K562 (cell line): ENCODE measurements around the gene HOXC5. TPM values are rescaled to one million over a fixed set of nuclear protein-coding genes. Genes with fewer than 3 reads are reported as not detected.

Source experiments
- ATAC-seq: fragments of 200-7000 bp; cut with Tn5 transposase; 3 replicates; pipeline ENCODE4 v1.9.1; 2020; ENCODE audit warnings: moderate library complexity
- BruUV-seq: library from RNA; stranded (reverse); fragments of 400-500 nt; replicated peaks from 2 replicates; lab custom pipeline; 2021; lab: Mats Ljungman, UMichigan
- CTCF ChIA-PET: fragments of 300-600 bp; formaldehyde crosslinking; extraction: SDS; loops from one replicate; lab custom pipeline; 2021; ENCODE audit warnings: low intra/inter-chr PET ratio; lab: Yijun Ruan, JAX
- POLR2A ChIA-PET: fragments of 300-600, 350-650 bp; sonication (Branson Sonifier 250); formaldehyde crosslinking; extraction: SDS; loops from one replicate; lab custom pipeline; 2021; ENCODE audit warnings: antibody characterized with exemption, inconsistent platforms; lab: Yijun Ruan, JAX
- DNase-seq, 4 experiments: peaks; one replicate each; pipeline versions ENCODE4 v3.0.0 to v3.0.0-alpha.2; 2011 to 2018; ENCODE audit warnings: low spot score in 3 of 4, mixed read lengths in 3 of 4; ENCODE audit errors: extremely low read depth in 1 of 4
- FAIRE-seq: peaks from 2 replicates; lab custom pipeline; 2011; peaks lifted over from hg19 to GRCh38; lab: Jason Lieb, UNC
- H2AFZ ChIP-seq: 2 replicates; pipeline ENCODE4 v1.6.0; 2011; ENCODE audit warnings: low read depth, low read length, control low read depth, inconsistent platforms
- H3K27ac ChIP-seq: fragments of 200-600 bp; 3 replicates; pipeline ENCODE4 v1.8.0; 2011; ENCODE audit warnings: low read depth, mild to moderate bottlenecking, control low read depth, inconsistent platforms, low read length, moderate library complexity, mixed read lengths; ENCODE audit errors: extremely low read depth
- H3K27me3 ChIP-seq, 2 experiments: fragments of 300-600 bp in 1 of 2; 2 replicates in 1 of 2; 3 replicates in 1 of 2; pipeline versions ENCODE4 v1.6.0 to v1.8.0; 2011; ENCODE audit warnings: inconsistent platforms in 2 of 2, low read length in 2 of 2, mild to moderate bottlenecking in 1 of 2, mixed read lengths in 1 of 2, moderate library complexity in 1 of 2; ENCODE audit not compliant: control insufficient read depth in 2 of 2, insufficient read depth in 2 of 2
- H3K36me3 ChIP-seq: fragments of 300-600 bp; 3 replicates; pipeline ENCODE4 v1.8.0; 2011; ENCODE audit warnings: mild to moderate bottlenecking, low read length, inconsistent platforms; ENCODE audit not compliant: control insufficient read depth, insufficient read depth
- H3K4me1 ChIP-seq, 2 experiments: fragments of 200-600 bp in 1 of 2; replicated peaks in 1 of 2; 2 replicates in 1 of 2; 3 replicates in 1 of 2; pipeline versions ENCODE4 v1.5.1 to v1.8.0; 2011; ENCODE audit warnings: inconsistent platforms in 2 of 2, low read length in 2 of 2, mild to moderate bottlenecking in 1 of 2, mixed read lengths in 1 of 2, moderate library complexity in 1 of 2; ENCODE audit not compliant: control insufficient read depth in 2 of 2, insufficient read depth in 2 of 2
- H3K4me2 ChIP-seq: 2 replicates; pipeline ENCODE4 v1.6.1; 2011; ENCODE audit warnings: low read length, control low read depth, inconsistent platforms, mixed read lengths; ENCODE audit not compliant: insufficient read depth
- H3K4me3 ChIP-seq: fragments of 200-600 bp; sonication (generic), shearing (Covaris generic); 2 replicates; pipeline ENCODE4 v1.5.1; 2016; ENCODE audit warnings: control low read depth, inconsistent platforms
- H3K79me2 ChIP-seq: fragments of 200-600 bp; 3 replicates; pipeline ENCODE4 v1.8.0; 2011; ENCODE audit warnings: low read length, inconsistent platforms; ENCODE audit not compliant: control insufficient read depth, insufficient read depth
- H3K9ac ChIP-seq, 2 experiments: 2 replicates each; pipeline versions ENCODE4 v1.6.0 to v1.6.1; 2011; ENCODE audit warnings: low read depth in 2 of 2, low read length in 2 of 2, control low read depth in 1 of 2, inconsistent platforms in 1 of 2, mild to moderate bottlenecking in 1 of 2, mixed read lengths in 1 of 2; ENCODE audit not compliant: insufficient read depth in 1 of 2
- H3K9me1 ChIP-seq: one replicate; pipeline ENCODE4 v1.6.0; 2011; ENCODE audit warnings: inconsistent platforms, mild to moderate bottlenecking, low read length, moderate library complexity; ENCODE audit not compliant: control insufficient read depth, insufficient read depth
- H3K9me3 ChIP-seq: replicated peaks from 2 replicates; pipeline ENCODE4 v1.5.1; 2011; ENCODE audit warnings: low read depth, low read length, inconsistent platforms; ENCODE audit not compliant: control insufficient read depth, insufficient read depth
- H4K20me1 ChIP-seq: replicated peaks from 2 replicates; pipeline ENCODE4 v1.6.1; 2011; ENCODE audit warnings: low read length, inconsistent platforms, mixed read lengths; ENCODE audit not compliant: control insufficient read depth, insufficient read depth
- GMEB1 ChIP-seq: fragments of 250-450 bp; sonication (Bioruptor Pico); IDR thresholded peaks from 2 replicates; pipeline ENCODE4 v1.4.0; 2020; ENCODE audit warnings: mild to moderate bottlenecking
- NCOA2 ChIP-seq, 2 experiments: fragments of 450-650 bp; IDR thresholded peaks; 2 replicates each; pipeline ENCODE4 v1.6.1; 2018; ENCODE audit warnings: mild to moderate bottlenecking in 2 of 2, moderate library complexity in 1 of 2; ENCODE audit not compliant: partially characterized antibody in 2 of 2
- NONO ChIP-seq, 2 experiments: fragments of 200-400 bp in 1 of 2; fragments of 450-650 bp in 1 of 2; formaldehyde crosslinking in 1 of 2; IDR thresholded peaks; 2 replicates each; pipeline ENCODE4 v1.6.1; 2017; ENCODE audit warnings: low read depth in 2 of 2, mild to moderate bottlenecking in 2 of 2, moderate library complexity in 2 of 2, low read length in 1 of 2
- SUPT5H ChIP-seq: fragments of 450-650 bp; IDR thresholded peaks from 2 replicates; pipeline ENCODE4 v1.6.1; 2016
- ZNF707 ChIP-seq: fragments of 250-450 bp; sonication (Bioruptor Pico); conservative IDR thresholded peaks from 2 replicates; pipeline ENCODE4 v1.8.0; 2022; ENCODE audit warnings: inconsistent platforms, mild to moderate bottlenecking, moderate library complexity
- WGBS: fragments of 100-300 bp; shearing (Covaris generic); methylation state at CpG from one replicate; pipeline ENCODE4 v1.1.6; 2016; ENCODE audit warnings: low coverage, mixed read lengths; ENCODE audit not compliant: insufficient coverage; ENCODE audit errors: missing lambda C conversion rate; 5-methylcytosine and 5-hydroxymethylcytosine counted together
- in situ Hi-C: fragments of 300-500 bp; cut with MboI; formaldehyde crosslinking; loops from 4 replicates; pipeline ENCODE4 v1.15.0; 2018; ENCODE audit warnings: inconsistent platforms, mixed read lengths
- intact Hi-C: fragments of 100-400 bp; cut with micrococcal nuclease; formaldehyde crosslinking; loops from 2 replicates; pipeline ENCODE4 v1.14.2; 2022
- polyA plus RNA-seq, 8 experiments: library from polyadenylated mRNA; depleted of rRNA in 4 of 8; stranded (reverse) in 5 of 8; unstranded in 3 of 8; fragments of >200 nt; fragmentation: Nextera tagmentation in 2 of 8; fragmentation: Illumina TruSeq in 1 of 8; extraction: Ambion mirVana in 2 of 8; extraction: Trizol in 1 of 8; gene quantifications; 2 replicates each; pipeline versions ENCODE4 v1.2.1 to v1.2.3, GENCODE V29; 2011 to 2014; ENCODE audit warnings: inconsistent platforms in 1 of 8, missing spikeins in 1 of 8
- total RNA-seq, 7 experiments: library from RNA; depleted of rRNA in 6 of 7; stranded (reverse); fragments of >200 nt in 6 of 7; fragmentation: Illumina TruSeq in 2 of 7; extraction: Trizol in 2 of 7; gene quantifications; 2 replicates each; pipeline versions ENCODE4 v1.2.1 to v1.2.3, GENCODE V29; 2011 to 2021; ENCODE audit warnings: low replicate concordance in 1 of 7

HOXC5 gene
- total and polyA plus RNA-seq, 9 of the 15 experiments (the other 6 are each of a cell fraction or from before 2014, with no cell fraction given), result 0.10 to 0.44 (median 0.18) TPM; not detected in 4

DNA sequence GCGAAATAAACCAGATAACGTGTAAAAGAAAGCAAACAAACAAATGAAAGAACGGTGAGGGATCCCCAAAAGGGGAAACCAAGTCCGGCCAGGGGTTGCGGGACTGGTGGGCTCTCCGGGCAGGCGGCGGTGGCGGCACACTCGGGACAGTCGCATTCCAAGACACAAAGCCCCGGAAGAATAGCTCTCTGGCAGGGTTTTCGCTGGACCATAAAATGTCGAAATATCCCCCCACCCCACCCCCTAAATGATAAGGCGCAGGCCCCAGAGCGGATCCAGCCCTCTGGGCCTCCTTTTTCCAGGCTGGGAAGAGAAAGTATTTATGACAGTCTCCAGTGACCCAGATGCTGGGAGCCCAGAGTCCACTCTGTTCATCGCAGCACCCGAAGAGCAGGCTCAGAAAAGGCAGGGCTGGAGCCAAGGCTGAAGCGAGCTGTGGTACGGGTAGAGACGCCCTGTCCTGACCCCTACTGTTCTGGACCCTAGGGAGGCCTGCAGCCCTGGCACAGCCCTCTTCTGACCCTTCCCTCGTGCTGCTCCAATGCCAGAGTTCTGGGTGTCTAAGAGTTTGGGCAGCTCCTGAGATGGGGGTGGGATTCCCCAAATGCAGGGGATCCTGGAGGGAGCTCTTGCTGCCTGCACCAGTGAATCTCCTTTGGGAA is 26.2 kb upstream of the HOXC5 start:
- ATAC-seq (no peak), FAIRE-seq (no peak), DNase-seq (no peak)
- peak overlapping the region; percentile 54; the same call in 1 of the 2 replicates for H3K4me2 ChIP-seq
- intact Hi-C loops (loop anchor here (1.0 to 2.0 kb wide), 3 partner anchors 26 to 185 kb away; partner anchors contain the start of gene HOXC5), in situ Hi-C loops (no loop called here)
- H3K9ac ChIP-seq, result peak overlapping the region; percentile 17 to 79; a peak in 3 of 4 replicates
- WGBS, result 80% methylated on average over 18 of the region's 22 CpGs
- no peaks in the 10 kb centered on the region for H3K36me3 ChIP-seq
- no peaks in the 10 kb centered on the region for H3K27me3 ChIP-seq
- no peaks in the 10 kb centered on the region for H3K9me1 ChIP-seq
- H4K20me1 ChIP-seq, result no peaks in the 10 kb centered on the region; the same call in 1 of the 2 replicates
- H3K79me2 ChIP-seq, result no peaks in the 10 kb centered on the region; the same call in 2 of the 3 replicates
- no peak overlapping the region for H3K4me3 ChIP-seq
- H2AFZ ChIP-seq, result peak overlapping the region; percentile 15; the same call in 1 of the 2 replicates
- ChIA-PET CTCF (interaction anchor here (0.7 to 3.0 kb wide), 11 partner anchors 13 to 210 kb away, joined by 3 to 42 read pairs (median 8); partner anchors contain the start of genes HOXC10 and HOXC5), POLR2A (interaction anchor here (0.6 to 1.7 kb wide), 7 partner anchors 10 to 274 kb away, joined by 3 to 10 read pairs (median 3); partner anchors contain the start of genes HNRNPA1 and SMUG1)
- no peaks in the 10 kb centered on the region for H3K9me3 ChIP-seq
- no TSS peak for BruUV-seq
- no peak overlapping the region for H3K27ac ChIP-seq
- no peak for TF ChIP-seq GMEB1 (CRISPR knock-in tag)
- no peak for TF ChIP-seq ZNF707 (CRISPR knock-in tag)
- no peak for TF ChIP-seq SUPT5H
- TF ChIP-seq NONO (IDR thresholded peaks at IDR 0.05; ENCODE audit: low read depth in 2 of 2, low read length in 1 of 2), result no peak
- no peak for TF ChIP-seq NCOA2 (IDR thresholded peaks at IDR 0.05; ENCODE audit: partially characterized antibody in 2 of 2)
- H3K4me1 ChIP-seq, result peaks cover 22 to 41% of the 10 kb centered on the region in 2 experiments
